HS-27A (cell line): ENCODE data around the gene TUBB8B.
"Not testable (repeated sequence)": the region's sequence is repeated elsewhere in the genome, so short reads cannot be mapped to it uniquely, and the experiment has no call there.

Source experiments
- DNase-seq: peaks from one replicate; pipeline ENCODE4 v3.0.0-alpha.2; 2012; ENCODE audit warnings: low read depth, missing footprints

Gene TUBB8B

GRCh38 chr18:49176-49665 lies at the start of gene TUBB8B:
TSS of gene TUBB8B (minus strand) at chr18:49615. CDS start at chr18:49557, 58 bp downstream.
- DNase-seq, result not testable (repeated sequence)

GRCh38 chr18:97252-97914 lies 48.0 kb upstream of the TUBB8B start:
- DNase-seq, result not testable (repeated sequence)

- DNase-seq, result not testable (repeated sequence)
Measured at GRCh38 chr18:96767-97131, 47.3 kb upstream of the TUBB8B start.

GRCh38 chr18:96101-96766 lies 46.8 kb upstream of the TUBB8B start:
- DNase-seq, result not testable (repeated sequence)

- DNase-seq, result not testable (repeated sequence)
Measured at GRCh38 chr18:95580-95979, 46.2 kb upstream of the TUBB8B start.

GRCh38 chr18:93897-94408 lies 44.5 kb upstream of the TUBB8B start:
- DNase-seq, result not testable (repeated sequence)

- not testable (repeated sequence) for DNase-seq
Measured at GRCh38 chr18:91561-91960, 42.1 kb upstream of the TUBB8B start.

GRCh38 chr18:90396-91193 lies 41.2 kb upstream of the TUBB8B start:
- DNase-seq, result not testable (repeated sequence)

GRCh38 chr18:89124-89523 lies 39.7 kb upstream of the TUBB8B start:
- DNase-seq, result not testable (repeated sequence)

- not testable (repeated sequence) for DNase-seq
Measured at GRCh38 chr18:84801-85200, 35.4 kb upstream of the TUBB8B start.

GRCh38 chr18:82626-83209 lies 33.3 kb upstream of the TUBB8B start:
- not testable (repeated sequence) for DNase-seq

- not testable (repeated sequence) for DNase-seq
Measured at GRCh38 chr18:80881-81280, 31.5 kb upstream of the TUBB8B start.

GRCh38 chr18:80202-80601 lies 30.8 kb upstream of the TUBB8B start:
- DNase-seq, result not testable (repeated sequence)

- not testable (repeated sequence) for DNase-seq
Measured at GRCh38 chr18:75525-76160, 26.2 kb upstream of the TUBB8B start.

- not testable (repeated sequence) for DNase-seq
Measured at GRCh38 chr18:73181-73777, 23.9 kb upstream of the TUBB8B start.

GRCh38 chr18:67701-68100 lies 18.3 kb upstream of the TUBB8B start:
- not testable (repeated sequence) for DNase-seq

GRCh38 chr18:64279-64678 lies 14.9 kb upstream of the TUBB8B start:
- not testable (repeated sequence) for DNase-seq

- not testable (repeated sequence) for DNase-seq
Measured at GRCh38 chr18:63656-64055, 14.2 kb upstream of the TUBB8B start.

GRCh38 chr18:54388-54787 lies 5.0 kb upstream of the TUBB8B start:
- DNase-seq, result not testable (repeated sequence)

GRCh38 chr18:48696-49095 lies 719 bp downstream of the TUBB8B start:
- DNase-seq, result not testable (repeated sequence)

GRCh38 chr18:13177-13576 lies 36.2 kb downstream of the TUBB8B start:
- not testable (repeated sequence) for DNase-seq
